ENCODE measurements around the gene PDE6G. TPM values are rescaled to one million over a fixed set of nuclear protein-coding genes. Genes with fewer than 3 reads are reported as not detected.
"Not testable (repeated sequence)": the region's sequence is repeated elsewhere in the genome, so short reads cannot be mapped to it uniquely, and the experiment has no call there.

PDE6G gene
- total RNA-seq, 4 donors from 2014 or later: 2.9 TPM; not detected in 3

- no peak for TF ChIP-seq CTCF (IDR thresholded peaks at IDR 0.05)
- ATAC-seq (ENCODE audit: low FRiP score) (no peak), DNase-seq (ENCODE audit: low spot score) (no peak)
These were observed 25.3 kb upstream of the PDE6G start for GRCh38 chr17:81681672-81682071.

DNA sequence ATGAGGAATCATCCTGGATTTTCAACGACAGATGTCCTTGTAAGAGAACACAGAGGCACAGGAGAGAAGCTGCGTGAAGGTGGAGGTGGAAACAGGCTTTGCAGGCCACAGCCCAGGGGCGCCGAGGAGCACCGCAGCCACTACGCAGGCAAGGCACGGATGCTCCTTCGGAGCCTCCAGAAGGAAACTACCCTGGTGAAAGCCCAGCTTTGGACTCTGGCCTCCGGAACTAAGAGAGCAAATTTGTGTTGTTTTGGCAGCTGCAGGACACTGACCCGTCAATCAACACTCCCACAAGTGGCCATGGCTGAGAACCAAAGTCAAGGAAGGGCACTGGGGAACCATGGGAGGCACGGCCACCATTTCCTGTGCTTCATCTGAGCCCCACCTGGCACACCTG, 23.8 kb upstream of the PDE6G start:
- DNase-seq (ENCODE audit: low spot score) (no peak), ATAC-seq (ENCODE audit: low FRiP score) (no peak)
- TF ChIP-seq CTCF (IDR thresholded peaks at IDR 0.05): no peak

- DNase-seq (ENCODE audit: low spot score): no peak
- ATAC-seq (ENCODE audit: low FRiP score): no peak
- TF ChIP-seq CTCF (IDR thresholded peaks at IDR 0.05): no peak
These were observed 20.6 kb upstream of the PDE6G start for GRCh38 chr17:81676906-81677305.

DNA sequence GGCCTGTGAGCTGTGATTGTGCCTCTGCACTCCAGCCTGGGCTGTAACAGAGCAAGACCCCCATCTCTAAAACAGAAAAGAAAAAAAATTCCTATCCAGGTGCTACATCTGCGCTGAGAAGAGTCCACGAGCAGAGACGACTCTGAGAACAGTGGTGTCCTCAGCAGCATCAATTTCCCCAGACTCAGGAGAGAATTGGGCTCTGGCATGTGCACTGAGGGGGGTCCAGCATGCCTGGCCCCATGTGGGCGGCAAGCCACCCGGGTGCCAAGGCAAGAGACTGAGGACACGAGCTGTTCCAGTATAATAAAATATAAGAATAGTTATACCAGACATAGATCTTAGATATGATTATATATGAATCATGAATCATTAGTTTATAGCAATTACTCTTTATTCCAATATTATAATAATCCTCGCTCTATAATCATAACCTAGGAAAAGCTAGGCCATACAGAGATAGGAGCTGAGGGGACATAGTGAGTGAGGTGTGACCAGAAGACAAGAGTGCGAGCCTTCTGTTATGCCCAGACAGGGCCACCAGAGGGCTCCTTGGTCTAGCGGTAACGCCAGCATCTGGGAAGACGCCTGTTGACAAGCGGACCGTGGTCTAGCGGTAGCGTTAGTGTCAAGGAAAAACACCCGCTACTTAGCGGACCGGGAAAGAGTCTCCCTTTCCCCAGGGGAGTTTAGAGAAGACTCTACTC, 19.3 kb upstream of the PDE6G start:
- DNase-seq (ENCODE audit: low spot score); ATAC-seq (ENCODE audit: low FRiP score): not testable (repeated sequence)

DNA sequence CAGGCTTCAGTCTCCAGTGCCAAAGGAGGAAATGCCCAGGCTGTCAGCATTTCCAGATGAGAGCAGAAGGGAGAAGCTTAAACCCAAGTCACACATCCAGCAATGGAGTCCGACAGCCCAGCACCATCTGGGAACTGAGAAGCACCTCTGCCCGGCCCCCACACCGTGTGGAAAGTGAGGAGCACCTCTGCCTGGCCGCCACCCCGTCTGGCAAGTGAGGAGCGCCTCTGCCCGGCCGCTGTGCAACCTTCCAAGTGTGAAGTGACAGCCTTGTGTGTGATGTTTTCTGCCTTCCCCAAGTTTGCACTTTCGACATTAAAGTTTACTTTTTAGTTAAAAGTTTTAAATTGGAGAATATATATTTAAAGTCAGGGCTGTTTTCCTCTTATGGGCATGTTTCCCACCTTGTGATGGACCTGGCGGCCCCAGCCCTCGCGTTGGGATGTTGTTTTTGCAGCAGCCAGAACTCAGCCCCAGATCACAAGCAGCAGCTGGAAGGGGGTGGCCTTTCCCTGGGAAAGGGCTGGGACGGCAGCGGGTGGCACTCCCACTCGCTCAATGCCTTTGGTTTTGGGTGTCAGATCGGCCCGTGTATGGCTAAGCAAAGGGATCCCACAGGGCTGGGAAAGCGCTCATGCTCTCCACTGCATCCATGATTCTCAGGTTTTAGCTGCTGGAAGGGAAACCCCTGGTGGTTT, 17.4 kb upstream of the PDE6G start:
- ATAC-seq (ENCODE audit: low FRiP score): no peak
- DNase-seq (ENCODE audit: low spot score): no peak
- no peak for TF ChIP-seq CTCF (IDR thresholded peaks at IDR 0.05)

- TF ChIP-seq CTCF (IDR thresholded peaks at IDR 0.05): no peak
- DNase-seq (ENCODE audit: low spot score): no peak
- no peak for ATAC-seq (ENCODE audit: low FRiP score)
These were observed 16.6 kb upstream of the PDE6G start for GRCh38 chr17:81672954-81673353.

DNA sequence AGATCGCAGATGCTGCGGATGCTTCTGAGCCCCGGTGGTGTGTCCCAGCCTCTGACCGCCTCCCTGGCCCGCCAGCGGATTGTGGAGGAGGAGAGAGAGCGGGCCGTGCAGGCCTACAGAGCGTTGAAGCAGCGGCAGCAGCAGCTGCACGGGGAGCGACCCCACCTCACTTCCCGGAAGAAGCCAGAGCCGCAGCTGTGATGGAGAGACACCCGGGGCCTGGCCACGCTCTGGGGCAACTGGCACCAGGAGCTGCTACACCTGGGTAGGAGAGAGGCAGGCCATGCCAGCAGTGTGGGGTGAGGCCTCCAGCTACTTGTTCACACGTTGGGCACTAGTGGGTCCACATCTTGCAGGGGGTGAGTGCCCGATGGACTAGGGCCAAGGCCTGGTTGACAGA, 16.2 kb upstream of the PDE6G start:
- DNase-seq (ENCODE audit: low spot score) (no peak), ATAC-seq (ENCODE audit: low FRiP score) (no peak)
- TF ChIP-seq CTCF (IDR thresholded peaks at IDR 0.05): no peak

All from omental fat pad (tissue), 4 donors.